HepG2 (cell line): ENCODE measurements around the gene LEP.

Source experiments
- MAFK ChIP-seq, 2 experiments: IDR thresholded peaks in 1 of 2; conservative IDR thresholded peaks in 1 of 2; 2 replicates each; pipeline ENCODE4 v1.6.1; 2011; ENCODE audit warnings: improper control_type of control experiment in 2 of 2, low read length in 2 of 2
- NFATC3 ChIP-seq: sonication (generic); formaldehyde crosslinking; IDR thresholded peaks from 2 replicates; pipeline ENCODE4 v1.5.1; 2020; ENCODE audit warnings: mild to moderate bottlenecking, missing genetic modification reagents

GRCh38 chr7:128267595-128267924 is 26.5 kb downstream of the LEP start:
- TF ChIP-seq MAFK (conservative IDR thresholded peaks at IDR 0.05 in 1 of 2, IDR thresholded peaks at IDR 0.05 in 1 of 2; ENCODE audit: low read length in 2 of 2) (no peak), NFATC3 (no peak)
